ENCODE results near the gene KAZN.
A peak's percentile ranks its signal among the peaks of the same experiment; 100 is the strongest.

KAZN gene

GRCh38 chr1:14661222-14661621 is 62.7 kb downstream of the KAZN start:
- Histone ChIP-seq H3F3A (ENCODE audit: insufficient read depth, low read length) (no peaks in the 10 kb centered on the region), H3K4me2 (ENCODE audit: low read length) (peak overlapping the region; percentile 62), H2AFZ (ENCODE audit: low read length) (no peak overlapping the region), H3K79me2 (ENCODE audit: insufficient read depth, low read length) (no peaks in the 10 kb centered on the region), H3K27ac (ENCODE audit: low read depth, low read length, poor library complexity, severe bottlenecking) (peak overlapping the region; percentile 99), H3K27me3 (ENCODE audit: insufficient read depth, low read length) (no peaks in the 10 kb centered on the region), H4K20me1 (ENCODE audit: insufficient read depth, low read length) (no peaks in the 10 kb centered on the region), H3K9me2 (ENCODE audit: low read depth, low read length) (no peaks in the 10 kb centered on the region), H3K9me3 (ENCODE audit: low read length) (no peaks in the 10 kb centered on the region), H3K4me3 (ENCODE audit: low read depth, low read length, poor library complexity, severe bottlenecking) (peak overlapping the region; percentile 41), H3K9ac (ENCODE audit: low read length) (peak overlapping the region; percentile 65), H3K4me1 (ENCODE audit: insufficient read depth, low read length, severe bottlenecking) (peaks cover 60% of the 10 kb centered on the region), H3K36me3 (ENCODE audit: insufficient read depth, low read length) (no peaks in the 10 kb centered on the region)
- no peak for TF ChIP-seq CTCF (IDR thresholded peaks at IDR 0.05; ENCODE audit: low read length)
- no peak for TF ChIP-seq EZH2 (IDR thresholded peaks at IDR 0.05; ENCODE audit: borderline replicate concordance, low read length)

- H3K4me3 ChIP-seq (ENCODE audit: low read depth, low read length, poor library complexity, severe bottlenecking): no peak overlapping the region
- H3K79me2 ChIP-seq (ENCODE audit: insufficient read depth, low read length): no peaks in the 10 kb centered on the region
- H3K27me3 ChIP-seq (ENCODE audit: insufficient read depth, low read length): no peaks in the 10 kb centered on the region
- no peaks in the 10 kb centered on the region for H3F3A ChIP-seq (ENCODE audit: insufficient read depth, low read length)
- no peaks in the 10 kb centered on the region for H3K9me3 ChIP-seq (ENCODE audit: low read length)
- peak overlapping the region; percentile 9; the same call in 1 of the 2 replicates for H3K4me2 ChIP-seq (ENCODE audit: low read length)
- no peaks in the 10 kb centered on the region for H3K9me2 ChIP-seq (ENCODE audit: low read depth, low read length)
- no peak overlapping the region for H2AFZ ChIP-seq (ENCODE audit: low read length)
- H3K4me1 ChIP-seq (ENCODE audit: insufficient read depth, low read length, severe bottlenecking): peaks cover 56% of the 10 kb centered on the region
- no peak for TF ChIP-seq CTCF (IDR thresholded peaks at IDR 0.05; ENCODE audit: low read length)
- no peak for TF ChIP-seq EZH2 (IDR thresholded peaks at IDR 0.05; ENCODE audit: borderline replicate concordance, low read length)
- no peaks in the 10 kb centered on the region for H3K36me3 ChIP-seq (ENCODE audit: insufficient read depth, low read length)
- H3K9ac ChIP-seq (ENCODE audit: low read length): peak overlapping the region; percentile 27; the same call in 1 of the 2 replicates
- H4K20me1 ChIP-seq (ENCODE audit: insufficient read depth, low read length): no peaks in the 10 kb centered on the region
- H3K27ac ChIP-seq (ENCODE audit: low read depth, low read length, poor library complexity, severe bottlenecking): peak overlapping the region; percentile 99
These were observed 63.6 kb downstream of the KAZN start for GRCh38 chr1:14662116-14662515.

DNA sequence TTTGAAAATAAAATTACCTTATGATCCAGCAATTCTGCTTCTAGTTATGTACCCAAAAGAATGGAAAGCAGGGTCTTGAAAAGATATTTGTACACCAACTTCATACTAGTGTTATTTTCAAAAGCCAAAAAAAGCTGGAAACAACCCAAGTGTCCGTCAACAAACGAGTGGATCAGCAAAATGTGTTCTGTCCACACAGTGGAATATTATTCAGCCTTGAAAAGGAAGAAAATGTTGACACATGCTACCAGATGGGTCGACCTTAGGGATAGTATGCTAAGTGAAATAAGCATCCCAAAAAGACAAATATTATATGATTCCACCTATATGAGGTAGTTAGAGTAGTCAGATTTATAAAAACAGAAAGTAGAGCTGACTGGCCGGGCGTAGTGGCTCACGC is 65.3 kb downstream of the KAZN start:
- H3K4me1 ChIP-seq (ENCODE audit: insufficient read depth, low read length, severe bottlenecking): peaks cover 71% of the 10 kb centered on the region
- no peaks in the 10 kb centered on the region for H3K27me3 ChIP-seq (ENCODE audit: insufficient read depth, low read length)
- no peak overlapping the region for H3K4me3 ChIP-seq (ENCODE audit: low read depth, low read length, poor library complexity, severe bottlenecking)
- no peak overlapping the region for H3K4me2 ChIP-seq (ENCODE audit: low read length)
- no peak overlapping the region for H2AFZ ChIP-seq (ENCODE audit: low read length)
- TF ChIP-seq EZH2 (IDR thresholded peaks at IDR 0.05; ENCODE audit: borderline replicate concordance, low read length) (no peak), CTCF (IDR thresholded peaks at IDR 0.05; ENCODE audit: low read length) (no peak)
- no peaks in the 10 kb centered on the region for H3K9me3 ChIP-seq (ENCODE audit: low read length)
- no peak overlapping the region for H3K27ac ChIP-seq (ENCODE audit: low read depth, low read length, poor library complexity, severe bottlenecking)
- H3K36me3 ChIP-seq (ENCODE audit: insufficient read depth, low read length): no peaks in the 10 kb centered on the region
- H3K9ac ChIP-seq (ENCODE audit: low read length): no peak overlapping the region
- H3F3A ChIP-seq (ENCODE audit: insufficient read depth, low read length): no peaks in the 10 kb centered on the region
- H3K79me2 ChIP-seq (ENCODE audit: insufficient read depth, low read length): no peaks in the 10 kb centered on the region
- no peaks in the 10 kb centered on the region for H4K20me1 ChIP-seq (ENCODE audit: insufficient read depth, low read length)
- H3K9me2 ChIP-seq (ENCODE audit: low read depth, low read length): no peaks in the 10 kb centered on the region
